Fibroblast of peridontal ligament (primary cell): ENCODE results near the gene IGFBP4.

Experiments
- DNase-seq: peaks from one replicate; pipeline ENCODE4 v3.0.0-alpha.2; 2010; ENCODE audit errors: extremely low read depth

IGFBP4 gene

DNA sequence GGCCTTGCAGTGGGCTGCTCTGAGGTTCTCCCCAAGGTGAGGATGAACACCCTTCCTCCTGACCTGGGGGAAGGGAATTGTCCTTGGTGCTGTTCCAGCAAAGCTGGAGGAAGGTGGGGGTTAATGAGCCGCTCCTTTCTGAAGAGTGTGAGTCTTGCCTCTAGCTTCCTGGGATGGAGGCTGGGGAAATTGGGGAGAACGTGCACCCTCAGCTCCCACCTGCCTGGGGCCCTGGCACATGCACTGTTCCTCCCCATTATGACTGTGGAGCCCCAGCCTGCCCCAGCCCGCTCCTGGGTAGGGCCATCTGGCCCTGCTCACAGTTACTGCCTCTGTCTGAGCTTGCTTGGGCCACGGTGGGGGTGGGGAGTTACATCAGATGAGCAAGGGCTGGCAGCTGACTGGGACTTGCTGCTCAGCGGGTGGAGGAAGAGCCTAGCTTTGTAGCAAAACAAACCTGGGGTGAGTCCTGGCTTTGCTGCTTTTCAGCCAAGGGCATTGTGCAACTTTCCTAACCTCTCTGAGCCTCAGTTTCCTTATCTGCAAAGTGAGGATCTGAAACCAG, 47.1 kb downstream of the IGFBP4 start:
- peak; percentile 50 for DNase-seq

DNA sequence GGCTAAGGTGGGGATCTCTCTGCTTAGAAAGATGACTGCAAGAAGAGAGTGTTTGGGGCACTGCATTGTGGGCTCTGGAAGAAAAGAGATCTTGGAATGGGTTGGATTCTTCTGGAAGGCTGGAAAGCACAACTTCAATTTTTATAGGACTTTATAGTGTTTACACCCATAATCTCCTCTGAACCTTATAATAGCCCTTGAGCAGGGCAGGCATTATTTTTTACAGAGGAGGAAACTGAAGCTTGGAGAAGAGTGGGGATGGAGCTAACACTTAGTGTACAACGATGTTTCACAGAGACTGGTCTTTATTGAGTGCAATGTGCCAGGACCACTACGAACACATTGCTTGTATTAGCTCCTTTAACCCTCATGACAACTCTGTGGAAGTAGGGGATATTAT, 47.7 kb downstream of the IGFBP4 start:
- DNase-seq = no peak

- no peak for DNase-seq
These were observed 48.2 kb downstream of the IGFBP4 start for GRCh38 chr17:40491486-40491885.

GRCh38 chr17:40493697-40494096, 50.4 kb downstream of the IGFBP4 start:
- no peak for DNase-seq

- DNase-seq = no peak
These were observed 51.9 kb downstream of the IGFBP4 start for GRCh38 chr17:40495140-40495539.

GRCh38 chr17:40496170-40496569, 52.9 kb downstream of the IGFBP4 start:
- no peak for DNase-seq

- no peak for DNase-seq
These were observed 53.6 kb downstream of the IGFBP4 start for GRCh38 chr17:40496634-40497420.

GRCh38 chr17:40497695-40498094, 54.4 kb downstream of the IGFBP4 start:
- DNase-seq = peak; percentile 67

GRCh38 chr17:40498281-40499084, 55.2 kb downstream of the IGFBP4 start:
- DNase-seq = peak; percentile 43

DNA sequence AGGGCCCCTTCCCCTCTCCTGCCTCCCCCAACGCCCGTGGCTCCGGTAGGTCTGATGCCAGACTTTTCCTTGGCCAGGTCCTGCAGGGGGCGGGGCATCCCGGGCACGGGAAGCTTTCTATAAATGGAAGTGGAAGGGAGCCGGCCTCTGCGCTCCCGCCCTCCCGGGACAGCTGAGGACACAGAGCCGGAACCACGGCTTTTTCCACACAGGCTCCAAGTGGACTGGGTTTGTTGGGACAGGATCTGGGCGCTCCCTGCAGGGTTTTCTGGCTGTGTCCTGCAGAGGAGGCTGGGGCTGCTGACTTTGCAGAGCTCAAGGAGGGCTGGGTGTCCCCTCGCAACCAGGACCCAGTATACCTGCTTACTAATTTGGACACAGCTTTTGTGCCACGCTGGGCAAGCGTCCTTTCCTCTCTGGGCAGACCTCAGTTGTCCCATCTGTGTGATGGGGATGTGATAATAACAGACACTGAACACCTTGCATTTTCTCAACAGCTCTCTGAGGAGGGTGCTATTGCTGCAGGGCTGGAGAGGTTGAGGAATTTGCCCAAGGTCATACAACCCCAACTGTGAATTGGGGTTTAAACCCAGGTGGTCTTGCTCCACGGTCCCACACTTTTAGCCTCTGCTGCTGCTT, 56.4 kb downstream of the IGFBP4 start:
- peak; percentile 66 for DNase-seq

GRCh38 chr17:40500190-40500589, 56.9 kb downstream of the IGFBP4 start:
- no peak for DNase-seq

DNA sequence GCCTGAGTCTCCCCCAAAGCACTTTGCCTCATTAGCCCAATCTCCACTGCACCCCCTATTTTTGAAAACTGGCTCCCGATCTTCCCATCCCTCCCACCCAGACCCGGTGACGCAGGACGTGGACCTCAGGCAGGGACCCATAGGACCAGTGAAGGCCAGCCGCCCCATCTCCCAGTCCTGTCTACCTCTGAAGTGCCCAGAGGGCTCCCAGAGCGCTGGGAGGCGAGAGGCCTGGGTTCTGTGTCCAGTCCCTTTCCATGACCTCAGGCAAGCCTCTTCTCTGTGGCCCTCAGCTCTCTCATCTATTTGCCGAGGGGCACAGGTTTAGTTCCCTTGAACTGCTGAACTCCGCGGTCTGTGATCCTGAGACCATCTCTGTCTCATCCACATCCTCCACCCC, 57.5 kb downstream of the IGFBP4 start:
- DNase-seq = no peak

DNA sequence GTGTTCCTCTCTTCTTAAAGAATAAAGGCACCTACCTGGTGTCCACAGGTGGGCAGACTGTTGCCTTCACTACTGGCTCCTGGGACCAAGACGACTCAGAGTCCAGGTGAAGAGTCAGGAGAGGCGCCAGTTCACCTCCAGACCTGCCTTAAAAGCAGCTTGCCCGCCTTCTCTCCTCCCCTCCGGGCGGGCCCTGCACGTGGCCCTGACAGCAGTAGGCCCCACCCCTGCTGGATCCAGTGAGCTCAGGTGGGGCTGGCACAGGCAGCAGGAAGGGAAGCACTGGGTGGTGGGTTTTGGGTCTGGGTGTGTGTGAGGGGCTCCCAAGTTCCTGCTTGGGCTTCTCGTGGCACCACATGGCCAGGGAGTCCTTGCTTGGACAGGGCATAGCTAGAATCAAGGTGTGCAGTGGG, 58.3 kb downstream of the IGFBP4 start, which contains the start of gene TNS4:
TSS of gene TNS4 (minus strand) at position 125 of the 413 bp plus-strand sequence. CDS start 5,198 bp downstream, outside the sequence.
- no peak for DNase-seq

GRCh38 chr17:40502716-40503115, 59.5 kb downstream of the IGFBP4 start:
- DNase-seq = no peak

- no peak for DNase-seq
These were observed 59.9 kb downstream of the IGFBP4 start for GRCh38 chr17:40503154-40503553.

DNA sequence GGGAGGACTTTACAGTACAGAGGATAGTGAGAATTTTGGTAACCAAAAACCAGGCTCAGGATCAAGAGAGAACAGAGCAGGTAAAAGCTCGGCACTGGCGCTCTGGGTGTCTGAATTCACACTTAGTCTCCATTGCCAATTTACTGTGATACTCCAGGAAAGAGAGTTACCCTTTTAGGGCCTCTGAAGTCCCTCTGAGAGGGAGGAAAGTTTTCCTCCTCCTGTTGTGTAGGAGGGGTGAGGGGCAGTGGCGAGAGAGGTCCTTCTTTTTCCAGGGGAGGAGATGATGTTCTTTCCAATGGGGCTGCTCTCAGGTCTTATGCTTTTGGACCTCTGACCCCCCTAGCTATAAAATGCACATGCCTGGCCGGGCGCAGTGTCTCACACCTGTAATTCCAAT, 63.5 kb downstream of the IGFBP4 start:
- no peak for DNase-seq
